SHP77 (cell line): ENCODE measurements around the gene CNTN2.

ENCODE experiments used
- DNase-seq, 2 experiments: peaks; one replicate each; lab custom pipeline; 2025; lab: John Stamatoyannopoulos, UW

The CNTN2 gene

DNA sequence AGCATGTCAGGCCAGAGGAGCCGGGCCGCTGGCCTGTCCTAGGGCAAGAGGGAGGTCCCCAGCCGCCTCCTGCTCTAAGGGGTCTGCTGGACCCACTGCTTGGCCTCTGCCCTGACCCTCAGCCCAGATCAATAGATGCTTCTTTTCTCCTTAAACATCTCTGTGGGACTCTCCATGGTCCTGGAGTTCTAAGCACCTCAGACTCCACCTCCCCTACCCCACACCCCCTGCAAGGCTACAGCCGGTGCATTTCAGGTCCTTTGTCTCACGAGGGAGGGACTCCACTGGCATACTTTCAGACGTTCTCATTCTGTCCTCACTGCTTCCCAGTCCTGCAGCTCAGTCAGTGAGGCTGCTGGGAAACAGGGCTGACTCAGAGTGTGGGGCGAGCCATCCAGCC lies 11.0 kb downstream of the CNTN2 start:
- no peak for DNase-seq

DNA sequence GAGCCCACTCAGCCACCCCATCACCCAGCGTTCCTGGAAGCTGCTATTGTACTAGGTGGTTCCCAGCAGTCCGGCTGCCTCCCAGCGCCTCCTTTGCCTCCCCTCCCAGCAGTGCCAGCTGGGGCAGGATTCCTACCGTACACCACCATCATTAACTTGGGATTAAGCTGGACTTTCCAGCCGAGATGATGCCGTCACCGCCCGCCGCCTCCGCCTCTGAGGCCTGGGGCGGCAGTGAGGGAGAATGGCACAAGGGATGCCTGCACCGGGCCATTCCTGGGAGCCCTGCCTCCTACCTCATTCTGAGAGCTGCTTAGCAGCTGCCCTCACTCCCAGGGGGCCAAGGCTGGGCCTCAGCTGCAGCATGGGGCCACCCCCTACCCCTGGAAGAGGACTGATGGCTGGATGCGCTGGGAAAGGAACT lies 13.2 kb downstream of the CNTN2 start:
- no peak for DNase-seq

DNA sequence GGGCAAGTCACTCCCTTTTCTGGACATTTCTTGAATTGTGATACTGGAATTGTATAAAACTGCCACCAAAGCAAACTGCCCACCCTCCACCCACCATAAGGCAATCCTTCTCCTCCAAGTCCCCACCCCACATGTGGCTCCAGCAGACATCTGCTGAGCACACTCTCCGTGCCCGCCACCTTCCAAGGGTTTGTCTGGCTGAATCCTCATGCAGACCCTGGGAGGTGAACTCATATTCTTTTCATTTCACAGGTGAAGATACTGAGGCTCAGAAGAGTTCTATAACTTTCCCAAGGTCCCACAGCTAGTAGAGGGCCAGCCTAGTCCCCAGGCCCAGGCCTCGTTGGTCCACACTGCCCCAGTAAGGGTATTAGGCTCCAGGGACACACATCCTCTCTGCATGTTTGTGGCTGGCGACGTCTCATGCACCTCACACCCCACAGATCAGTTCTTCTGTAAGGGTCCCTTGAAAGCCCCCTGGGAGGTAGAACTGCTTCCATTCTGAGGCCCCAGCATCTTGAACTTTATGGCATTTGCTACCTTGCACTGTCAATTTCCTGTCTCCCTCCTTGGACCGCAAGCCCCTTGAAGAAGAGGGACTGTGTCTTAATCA lies 14.1 kb downstream of the CNTN2 start:
- no peak for DNase-seq

DNA sequence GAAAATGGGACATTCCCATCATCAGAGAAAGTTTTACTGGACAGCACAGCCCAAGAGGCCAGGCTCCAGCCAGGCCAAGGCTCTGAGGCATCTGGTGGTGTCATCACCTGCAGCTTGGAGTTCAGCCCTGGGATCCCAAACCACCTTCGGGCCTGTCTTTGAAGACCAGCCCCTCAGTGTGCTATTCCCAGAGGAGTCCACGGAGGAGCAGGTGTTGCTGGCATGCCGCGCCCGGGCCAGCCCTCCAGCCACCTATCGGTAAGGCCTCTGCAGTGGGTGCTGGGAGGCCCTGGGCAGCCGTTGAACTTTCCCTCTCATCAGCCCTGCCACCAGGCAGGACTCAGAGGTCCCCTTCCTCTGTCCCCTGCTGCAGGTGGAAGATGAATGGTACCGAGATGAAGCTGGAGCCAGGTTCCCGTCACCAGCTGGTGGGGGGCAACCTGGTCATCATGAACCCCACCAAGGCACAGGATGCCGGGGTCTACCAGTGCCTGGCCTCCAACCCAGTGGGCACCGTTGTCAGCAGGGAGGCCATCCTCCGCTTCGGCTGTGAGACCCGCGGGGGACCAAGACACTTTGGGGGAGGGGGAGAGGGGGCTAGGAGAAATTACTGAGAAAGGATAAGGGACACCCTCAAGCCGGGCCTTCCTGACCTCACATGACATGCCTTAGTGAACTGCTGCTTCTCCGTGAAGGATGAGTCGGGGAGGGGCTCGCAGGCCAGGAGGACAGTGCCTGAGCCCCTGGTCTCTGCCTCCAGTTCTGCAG lies 15.0 kb downstream of the CNTN2 start:
- DNase-seq: no peak

DNA sequence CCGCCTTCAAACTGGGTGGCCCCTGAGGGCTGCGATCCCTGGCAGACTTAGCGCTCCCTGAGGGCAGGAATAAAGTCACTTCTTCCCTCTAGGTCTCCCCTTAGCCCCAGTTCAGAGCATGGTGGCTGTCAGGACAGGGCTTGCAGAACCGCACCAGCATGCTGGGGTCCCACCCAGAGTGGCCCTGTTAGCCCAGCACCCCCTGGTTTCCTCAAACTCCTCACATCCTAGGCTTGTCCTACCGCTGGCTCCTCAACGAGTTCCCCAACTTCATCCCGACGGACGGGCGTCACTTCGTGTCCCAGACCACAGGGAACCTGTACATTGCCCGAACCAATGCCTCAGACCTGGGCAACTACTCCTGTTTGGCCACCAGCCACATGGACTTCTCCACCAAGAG lies 15.8 kb downstream of the CNTN2 start:
- DNase-seq: no peak

DNA sequence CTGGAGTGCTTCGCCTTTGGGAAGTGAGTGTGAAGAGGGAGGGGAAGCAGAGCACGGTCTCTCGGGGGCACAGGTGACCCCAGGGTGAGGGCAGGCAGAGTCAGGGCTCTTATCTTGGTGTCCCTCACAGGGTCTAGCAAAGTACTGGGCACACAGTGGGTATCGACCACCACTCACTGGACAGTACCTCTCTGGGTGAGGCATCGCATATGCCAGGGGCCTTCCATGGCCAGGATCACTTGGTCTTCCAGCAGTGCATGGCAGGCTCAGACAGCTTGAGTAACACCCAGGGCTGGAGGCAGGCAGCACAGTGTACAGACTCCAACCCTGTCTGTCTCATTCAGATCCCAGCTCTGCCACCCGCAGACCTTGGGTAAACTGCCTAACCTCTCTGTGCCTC lies 16.6 kb downstream of the CNTN2 start:
- DNase-seq: no peak

DNA sequence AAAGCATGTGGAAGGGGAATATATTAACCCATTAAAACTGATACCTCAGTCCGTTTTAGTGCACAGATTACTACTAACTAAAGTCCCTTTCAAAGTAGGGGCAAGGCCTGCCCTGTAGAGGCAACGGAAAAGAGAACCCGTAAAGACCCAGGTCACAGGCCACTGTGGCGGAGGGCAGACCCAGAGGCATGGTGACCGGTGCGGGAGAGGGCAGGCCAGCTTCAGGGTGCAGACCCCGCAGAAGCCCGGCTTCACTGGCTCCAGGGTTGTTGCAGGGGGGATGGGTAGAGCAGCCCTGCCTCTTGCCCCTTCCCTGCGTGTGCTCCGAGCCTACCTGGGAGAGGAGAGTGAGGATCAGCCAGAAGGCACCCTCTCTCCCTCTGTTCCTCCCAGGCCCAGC lies 17.7 kb downstream of the CNTN2 start:
- DNase-seq: no peak

DNA sequence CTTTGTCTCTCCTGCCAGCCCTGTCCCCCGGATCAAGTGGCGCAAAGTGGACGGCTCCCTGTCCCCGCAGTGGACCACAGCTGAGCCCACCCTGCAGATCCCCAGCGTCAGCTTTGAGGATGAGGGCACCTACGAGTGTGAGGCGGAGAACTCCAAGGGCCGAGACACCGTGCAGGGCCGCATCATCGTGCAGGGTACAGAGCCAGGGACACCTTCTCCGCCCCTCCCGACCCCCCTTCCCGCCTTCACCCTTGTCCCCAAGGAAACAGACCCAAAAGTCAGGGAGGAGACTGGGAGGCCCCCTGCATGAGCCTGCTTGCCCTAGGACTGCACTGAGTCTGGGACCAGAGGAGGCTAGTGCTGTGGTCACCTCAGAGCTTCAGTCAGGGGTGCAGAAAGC lies 18.2 kb downstream of the CNTN2 start:
- DNase-seq: no peak

DNA sequence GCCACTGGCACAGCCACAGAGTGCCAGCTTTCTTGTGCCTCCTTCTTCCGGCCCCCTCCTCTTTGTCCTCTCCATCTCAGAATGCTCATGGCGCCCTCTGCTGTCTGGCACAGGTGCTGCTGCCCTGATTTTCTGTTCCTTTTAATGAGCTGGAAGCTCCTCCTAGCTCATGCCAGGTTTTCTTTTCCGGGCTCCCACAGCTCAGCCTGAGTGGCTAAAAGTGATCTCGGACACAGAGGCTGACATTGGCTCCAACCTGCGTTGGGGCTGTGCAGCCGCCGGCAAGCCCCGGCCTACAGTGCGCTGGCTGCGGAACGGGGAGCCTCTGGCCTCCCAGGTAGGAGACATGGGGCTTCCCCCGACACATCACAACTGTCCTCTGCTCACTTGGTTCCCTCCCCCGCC lies 18.7 kb downstream of the CNTN2 start:
- peak; percentile 63 to 67 for DNase-seq

DNA sequence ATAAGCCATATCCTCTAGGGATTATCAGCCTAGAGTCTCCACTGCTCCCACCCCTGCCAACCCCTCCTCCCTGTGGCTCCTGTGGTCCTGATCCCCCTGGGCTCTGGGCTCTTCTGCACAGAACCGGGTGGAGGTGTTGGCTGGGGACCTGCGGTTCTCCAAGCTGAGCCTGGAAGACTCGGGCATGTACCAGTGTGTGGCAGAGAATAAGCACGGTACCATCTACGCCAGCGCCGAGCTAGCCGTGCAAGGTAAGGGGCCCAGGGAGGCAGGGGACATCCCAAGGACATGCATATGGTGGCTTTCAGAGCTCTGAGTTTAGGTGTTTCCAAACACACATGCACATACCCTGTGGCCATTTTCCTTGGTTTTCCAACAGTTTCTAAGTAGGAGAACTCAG lies 19.3 kb downstream of the CNTN2 start:
- DNase-seq: no peak

DNA sequence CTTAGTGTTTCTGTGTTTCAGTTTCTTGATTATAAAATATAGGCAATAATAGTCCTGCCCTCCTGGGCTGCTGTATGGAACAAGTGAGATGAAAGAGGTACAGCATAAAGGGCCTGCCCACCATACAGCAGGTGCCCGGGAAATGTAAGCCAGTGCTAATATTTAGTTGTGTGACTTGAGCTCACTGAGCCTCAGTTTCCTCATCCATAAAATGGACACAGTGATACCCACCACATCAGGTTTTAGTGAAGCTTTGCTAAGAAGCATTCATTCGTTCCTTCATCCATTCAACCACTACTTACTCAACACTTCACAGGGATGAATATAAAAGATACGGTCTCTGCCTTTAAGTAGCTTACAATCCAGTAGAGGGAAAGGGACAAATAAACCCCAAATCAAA lies 19.9 kb downstream of the CNTN2 start:
- DNase-seq: no peak

DNA sequence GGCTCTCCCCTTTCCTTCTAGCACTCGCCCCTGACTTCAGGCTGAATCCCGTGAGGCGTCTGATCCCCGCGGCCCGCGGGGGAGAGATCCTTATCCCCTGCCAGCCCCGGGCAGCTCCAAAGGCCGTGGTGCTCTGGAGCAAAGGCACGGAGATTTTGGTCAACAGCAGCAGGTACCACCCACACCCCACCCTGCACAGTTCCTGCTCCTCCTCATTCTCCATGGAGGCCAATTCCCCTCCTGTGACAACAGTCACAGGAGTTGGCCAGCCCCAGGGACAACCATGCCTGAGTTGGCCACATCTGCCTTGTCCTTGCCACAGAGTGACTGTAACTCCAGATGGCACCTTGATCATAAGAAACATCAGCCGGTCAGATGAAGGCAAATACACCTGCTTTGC lies 21.3 kb downstream of the CNTN2 start:
- no peak for DNase-seq

DNA sequence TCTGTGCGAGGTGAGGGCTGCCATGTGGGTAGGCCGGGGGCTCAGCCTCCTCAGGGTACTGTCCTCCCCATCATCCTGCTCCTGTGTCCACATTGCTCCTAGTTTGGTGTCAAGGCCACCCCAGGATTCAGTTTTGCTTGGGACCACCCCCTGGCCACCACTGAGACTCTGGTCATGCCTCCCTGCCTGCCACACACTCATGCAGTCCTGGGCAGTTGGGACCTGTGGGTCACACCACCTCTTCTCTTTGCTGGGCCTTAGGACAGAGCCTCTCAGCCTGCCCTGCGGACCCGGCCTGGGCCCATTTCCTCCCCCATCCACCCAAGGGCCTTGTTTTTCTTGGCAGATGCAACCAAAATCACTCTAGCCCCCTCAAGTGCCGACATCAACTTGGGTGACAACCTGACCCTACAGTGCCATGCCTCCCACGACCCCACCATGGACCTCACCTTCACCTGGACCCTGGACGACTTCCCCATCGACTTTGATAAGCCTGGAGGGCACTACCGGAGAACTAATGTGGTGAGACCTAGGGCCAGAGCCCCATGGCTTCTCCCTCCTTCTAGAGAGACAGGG lies 21.8 kb downstream of the CNTN2 start:
- no peak for DNase-seq

DNA sequence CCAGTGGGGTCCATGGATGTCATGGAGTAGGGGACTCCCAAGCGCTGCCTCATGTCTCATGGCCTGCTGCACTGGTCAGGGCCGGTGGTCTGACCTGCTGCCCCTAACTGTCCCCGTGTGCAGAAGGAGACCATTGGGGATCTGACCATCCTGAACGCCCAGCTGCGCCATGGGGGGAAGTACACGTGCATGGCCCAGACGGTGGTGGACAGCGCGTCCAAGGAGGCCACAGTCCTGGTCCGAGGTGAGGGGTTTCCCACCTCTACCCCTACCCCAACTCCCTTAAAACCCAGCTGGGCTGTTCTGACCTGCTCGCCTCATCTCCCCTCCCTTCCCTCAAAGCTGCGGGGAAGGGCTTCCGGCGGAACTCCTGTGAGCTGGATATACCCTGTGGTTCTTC lies 22.7 kb downstream of the CNTN2 start:
- no peak for DNase-seq

DNA sequence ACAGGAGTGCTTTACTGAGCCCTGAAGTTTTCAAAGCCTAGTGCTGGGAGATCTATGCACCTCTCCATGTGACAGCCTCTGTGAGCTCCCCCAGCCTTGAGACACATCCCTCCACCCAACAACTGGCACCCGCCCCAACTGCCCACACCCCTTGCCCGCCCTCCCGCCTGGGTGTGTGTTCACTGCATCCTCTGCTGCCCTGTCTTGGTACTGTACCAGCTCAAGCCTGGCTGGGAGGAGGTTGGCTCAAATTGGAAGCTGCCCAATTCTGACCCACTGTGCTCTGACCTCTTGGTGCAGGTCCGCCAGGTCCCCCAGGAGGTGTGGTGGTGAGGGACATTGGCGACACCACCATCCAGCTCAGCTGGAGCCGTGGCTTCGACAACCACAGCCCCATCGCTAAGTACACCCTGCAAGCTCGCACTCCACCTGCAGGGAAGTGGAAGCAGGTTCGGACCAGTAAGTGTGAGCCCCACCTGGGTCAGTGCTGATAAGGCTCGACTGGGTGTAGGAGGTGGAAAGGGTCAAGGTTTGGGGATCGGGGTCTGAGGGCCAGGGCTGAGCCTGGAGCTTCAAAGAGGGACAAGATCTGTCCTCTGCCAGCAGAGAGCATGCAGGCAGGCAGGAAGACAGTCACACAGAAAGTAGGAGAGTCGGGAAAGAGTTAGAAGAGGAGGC lies 23.3 kb downstream of the CNTN2 start:
- peak in 1 of 2 experiments; percentile 12 for DNase-seq

DNA sequence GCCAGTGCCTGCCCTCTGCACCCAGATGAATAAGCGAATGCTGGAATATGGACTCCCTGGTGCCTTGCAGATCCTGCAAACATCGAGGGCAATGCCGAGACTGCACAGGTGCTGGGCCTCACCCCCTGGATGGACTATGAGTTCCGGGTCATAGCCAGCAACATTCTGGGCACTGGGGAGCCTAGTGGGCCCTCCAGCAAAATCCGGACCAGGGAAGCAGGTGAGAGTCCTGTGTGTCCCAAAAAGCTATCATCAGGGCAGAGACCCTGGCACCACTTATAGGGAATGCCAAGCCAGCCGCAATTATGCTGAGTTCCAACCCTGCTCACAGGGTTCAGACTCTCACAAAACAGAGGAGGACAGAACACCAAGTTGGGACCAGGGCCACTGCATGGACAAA lies 24.0 kb downstream of the CNTN2 start:
- no peak for DNase-seq

DNA sequence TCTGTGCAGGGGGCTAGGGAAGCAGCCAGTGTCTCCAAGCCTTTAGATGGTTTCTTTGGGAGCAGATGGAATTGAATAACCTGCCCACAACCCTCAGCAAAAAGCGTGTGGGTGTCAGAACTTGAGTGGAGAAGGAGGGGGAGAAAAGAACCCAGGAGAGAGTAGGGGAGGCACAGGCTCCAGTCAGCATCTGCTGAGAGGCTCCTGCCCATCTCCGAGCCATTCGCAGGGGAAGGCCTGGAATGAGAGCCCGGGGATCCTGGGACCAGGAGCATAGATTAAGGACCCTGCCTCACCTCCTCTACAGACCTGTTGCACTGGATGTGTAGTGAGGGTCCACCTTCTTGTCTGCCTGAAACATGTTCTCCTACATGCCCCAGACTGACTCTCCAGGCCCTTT lies 25.0 kb downstream of the CNTN2 start:
- no peak for DNase-seq

DNA sequence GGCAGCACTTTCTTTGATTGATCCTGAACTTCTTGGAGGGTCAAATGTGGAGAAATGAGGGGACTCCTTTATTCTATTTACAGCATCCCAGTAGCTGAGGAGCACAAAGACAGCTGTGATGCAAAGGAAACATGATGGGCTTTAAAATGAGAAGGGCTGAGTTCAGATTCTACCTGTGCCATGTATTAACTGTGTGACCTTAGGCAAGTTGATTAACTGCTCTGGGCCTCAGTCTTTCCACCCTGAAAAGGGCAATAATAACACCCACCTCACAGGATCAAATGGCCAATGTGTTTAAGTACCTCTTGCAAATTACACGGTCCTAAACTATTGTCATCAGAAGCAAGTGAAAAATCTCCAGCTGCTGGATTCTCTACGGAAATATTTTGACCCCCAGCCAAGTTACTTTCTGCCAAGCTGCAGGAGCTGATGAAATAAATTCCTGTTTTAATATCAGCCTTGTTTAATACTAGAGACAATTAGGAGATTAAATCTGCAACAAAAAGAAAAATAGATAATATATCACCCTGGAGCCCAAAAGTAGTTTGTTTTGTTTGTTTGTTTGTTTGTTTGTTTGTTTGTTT lies 25.5 kb downstream of the CNTN2 start:
- DNase-seq: no peak

DNA sequence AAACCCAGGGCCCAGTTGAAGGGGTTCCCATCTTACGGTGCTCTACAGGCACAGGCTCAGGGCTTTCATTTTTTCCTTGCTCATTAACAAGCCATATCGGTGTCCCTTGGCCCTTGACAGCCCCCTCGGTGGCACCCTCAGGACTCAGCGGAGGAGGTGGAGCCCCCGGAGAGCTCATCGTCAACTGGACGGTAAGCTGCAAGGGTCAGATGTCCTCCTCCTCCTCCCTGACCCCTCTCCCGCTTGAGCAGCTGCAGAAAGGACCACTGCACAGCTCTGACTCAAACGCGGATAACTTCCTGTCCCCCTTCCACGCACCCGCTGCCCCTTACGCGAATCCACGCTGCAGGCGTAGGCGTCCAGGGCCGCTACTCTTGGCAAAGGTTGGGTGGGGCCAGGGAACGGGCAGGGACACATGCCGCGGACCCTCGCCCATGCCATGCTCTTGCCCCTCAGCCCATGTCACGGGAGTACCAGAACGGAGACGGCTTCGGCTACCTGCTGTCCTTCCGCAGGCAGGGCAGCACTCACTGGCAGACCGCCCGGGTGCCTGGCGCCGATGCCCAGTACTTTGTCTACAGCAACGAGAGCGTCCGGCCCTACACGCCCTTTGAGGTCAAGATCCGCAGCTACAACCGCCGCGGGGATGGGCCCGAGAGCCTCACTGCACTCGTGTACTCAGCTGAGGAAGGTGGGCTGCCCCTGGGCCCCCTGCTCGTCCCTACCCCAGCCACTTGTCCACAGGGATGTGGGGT lies 26.5 kb downstream of the CNTN2 start:
- no peak for DNase-seq

DNA sequence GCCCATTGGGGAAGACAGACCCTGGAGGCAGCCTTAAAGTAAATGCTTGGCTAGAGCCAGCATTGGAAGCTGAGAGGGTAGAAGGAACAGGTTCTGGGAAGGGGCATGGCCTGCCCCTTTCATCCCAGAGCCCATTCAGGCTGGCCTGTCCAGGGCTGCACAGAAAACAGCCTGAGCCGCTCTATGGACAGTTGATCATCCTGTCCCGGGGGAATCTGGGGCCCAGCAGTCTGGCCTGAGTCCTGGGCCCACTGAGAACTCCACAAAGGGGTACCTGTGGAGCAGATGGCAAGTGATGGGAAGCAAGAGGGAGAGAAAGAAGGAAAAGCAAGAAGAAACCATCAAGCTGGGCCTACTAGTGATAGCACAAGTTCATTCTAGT lies 28.0 kb downstream of the CNTN2 start:
- no peak for DNase-seq

DNA sequence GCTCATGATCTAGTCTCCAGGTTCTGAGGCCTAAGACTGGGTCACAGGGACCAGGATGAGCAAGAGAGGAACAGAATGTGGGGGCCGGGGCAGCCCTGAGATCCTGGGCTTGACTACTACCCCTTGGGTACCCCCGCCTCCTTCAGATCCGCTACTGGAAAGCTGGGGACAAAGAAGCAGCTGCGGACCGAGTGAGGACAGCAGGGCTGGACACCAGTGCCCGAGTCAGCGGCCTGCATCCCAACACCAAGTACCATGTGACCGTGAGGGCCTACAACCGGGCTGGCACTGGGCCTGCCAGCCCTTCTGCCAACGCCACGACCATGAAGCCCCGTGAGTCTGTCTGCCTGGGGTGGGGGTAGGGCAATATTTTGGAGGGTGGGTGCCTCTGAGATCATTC lies 28.8 kb downstream of the CNTN2 start:
- no peak for DNase-seq

DNA sequence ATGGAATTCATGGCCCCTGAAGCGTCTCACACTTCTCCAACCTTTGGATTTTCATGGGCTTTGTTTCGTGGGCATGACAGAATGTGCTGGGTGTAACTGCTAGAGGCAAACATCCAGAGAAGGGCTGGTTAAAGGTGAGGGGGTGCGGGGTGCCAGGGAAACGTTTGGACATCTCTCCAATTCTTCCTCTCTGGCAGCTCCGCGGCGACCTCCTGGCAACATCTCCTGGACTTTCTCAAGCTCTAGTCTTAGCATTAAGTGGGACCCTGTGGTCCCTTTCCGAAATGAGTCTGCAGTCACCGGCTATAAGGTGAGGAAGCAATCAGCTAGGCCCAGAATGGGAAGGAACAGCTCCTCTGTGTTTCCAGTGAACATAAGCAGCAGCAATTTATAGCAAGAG lies 29.3 kb downstream of the CNTN2 start:
- no peak for DNase-seq
